ENCODE measurements around the gene WDR91.
"Not testable (repeated sequence)": the region's sequence is repeated elsewhere in the genome, so short reads cannot be mapped to it uniquely, and the experiment has no call there.

WDR91 gene

DNA sequence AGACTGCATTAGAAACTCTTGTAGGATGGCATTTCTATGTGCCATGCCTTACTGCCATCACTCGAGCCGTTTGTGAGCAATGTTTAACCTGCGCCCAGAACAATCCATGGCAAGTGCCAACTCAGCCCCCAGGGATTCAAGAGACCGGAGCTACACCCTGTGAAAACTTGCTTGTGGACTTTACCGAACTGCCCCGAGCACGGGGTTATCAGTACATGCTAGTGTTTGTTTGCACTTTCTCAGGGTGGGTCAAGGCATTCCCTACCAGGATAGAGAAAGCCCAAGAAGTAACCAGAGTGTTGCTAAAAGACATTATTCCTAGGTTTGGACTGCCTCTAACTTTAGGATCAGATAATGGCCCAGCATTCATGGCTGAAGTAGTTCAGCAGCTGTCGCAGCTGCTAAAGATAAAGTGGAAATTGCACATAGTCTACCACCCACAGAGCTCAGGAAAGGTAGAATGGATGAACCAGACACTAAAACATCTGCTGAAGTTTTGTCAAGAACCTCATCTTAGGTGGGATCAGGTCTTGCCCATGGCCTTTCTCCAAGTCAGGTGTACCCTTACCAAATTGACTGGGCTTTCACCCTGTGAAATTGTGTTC is 31.9 kb downstream of the WDR91 start:
- no peak for DNase-seq (ENCODE audit: low spot score)

DNA sequence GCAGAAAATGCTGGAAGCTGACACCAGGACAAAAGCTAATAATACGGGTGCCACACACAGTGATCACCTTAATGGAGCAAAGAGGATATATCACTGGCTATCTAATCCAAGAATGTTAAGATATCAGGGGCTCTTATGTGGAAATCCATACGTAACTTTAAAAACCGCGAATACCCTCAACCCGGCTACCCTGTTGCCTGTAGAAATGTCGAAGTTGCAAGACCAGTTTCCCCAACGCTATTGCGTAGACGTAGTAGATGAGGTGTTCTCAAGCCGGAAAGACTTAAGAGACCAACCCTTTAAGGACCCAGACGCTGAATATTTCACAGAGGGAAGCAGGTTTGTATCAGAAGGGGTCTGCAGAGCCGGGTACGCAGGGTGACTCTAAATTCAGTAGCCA is 33.0 kb downstream of the WDR91 start:
- no peak for DNase-seq (ENCODE audit: low spot score)

DNA sequence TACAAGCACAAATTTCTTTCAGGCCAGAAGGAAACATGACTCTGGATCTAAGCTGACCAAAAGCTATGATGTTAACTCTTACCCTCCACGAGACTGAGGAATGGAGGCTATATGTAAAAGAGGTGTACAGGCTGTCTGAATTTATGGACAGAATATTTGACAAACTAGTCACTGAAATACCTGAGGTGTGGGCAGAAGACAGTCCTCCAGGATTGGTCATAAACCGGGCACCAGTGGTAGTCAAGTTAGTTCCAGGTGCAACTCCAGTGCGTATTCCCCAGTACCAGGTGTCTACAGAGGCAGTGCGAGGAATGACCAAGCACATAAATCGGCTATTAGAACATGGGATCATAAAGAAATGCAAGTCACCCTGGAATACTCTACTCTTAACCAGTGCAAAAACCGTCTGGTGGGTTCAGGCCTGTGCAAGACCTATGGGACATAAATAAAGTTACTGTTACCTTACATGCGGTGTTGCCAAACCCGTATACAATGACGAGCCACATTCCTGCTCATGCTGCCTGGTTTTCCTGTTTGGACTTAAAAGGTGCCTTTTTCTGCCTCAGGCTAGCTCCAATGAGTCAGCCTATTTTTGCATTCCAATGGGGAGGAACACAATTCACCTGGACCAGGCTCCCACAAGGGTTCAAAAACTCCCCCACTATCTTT is 34.2 kb downstream of the WDR91 start:
- DNase-seq (ENCODE audit: low spot score): no peak

DNA sequence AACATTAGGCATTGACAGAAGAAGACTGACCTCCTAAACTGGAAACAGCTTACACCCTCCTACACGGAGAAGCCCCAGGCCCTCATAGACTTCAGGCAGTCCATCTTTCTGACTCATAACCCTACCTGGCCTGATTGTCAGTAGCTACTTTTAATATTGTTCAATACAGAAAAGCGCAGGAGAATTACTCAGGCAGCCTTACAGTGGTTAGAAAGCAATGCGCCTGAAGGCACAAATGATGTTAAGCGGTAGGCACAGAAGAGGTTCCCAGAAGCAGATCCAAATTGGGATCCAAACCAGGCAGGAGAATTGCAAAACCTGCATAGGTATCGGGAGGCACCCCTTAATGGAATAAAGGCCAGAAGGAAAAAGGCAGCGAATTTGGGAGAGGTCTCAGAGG is 35.4 kb downstream of the WDR91 start:
- DNase-seq (ENCODE audit: low spot score): no peak

DNA sequence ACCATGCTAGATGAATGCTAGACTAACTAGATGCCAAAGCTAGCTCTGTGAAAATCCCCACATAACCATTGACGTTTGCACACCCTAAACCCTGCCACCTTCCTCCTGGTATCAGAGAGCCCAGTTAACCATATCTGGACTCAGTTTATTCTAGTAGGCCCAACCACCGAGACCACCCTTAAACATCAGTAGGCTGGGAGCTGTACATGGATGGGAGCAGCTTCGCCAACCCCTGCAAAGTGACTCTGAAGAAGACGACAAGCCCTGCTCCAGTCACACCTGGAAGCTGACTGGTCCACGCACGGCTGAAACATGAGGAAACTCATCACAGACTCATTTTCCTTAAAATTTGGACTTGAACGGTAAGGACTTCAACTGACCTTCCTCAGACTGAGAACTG is 36.4 kb downstream of the WDR91 start:
- DNase-seq (ENCODE audit: low spot score): no peak

DNA sequence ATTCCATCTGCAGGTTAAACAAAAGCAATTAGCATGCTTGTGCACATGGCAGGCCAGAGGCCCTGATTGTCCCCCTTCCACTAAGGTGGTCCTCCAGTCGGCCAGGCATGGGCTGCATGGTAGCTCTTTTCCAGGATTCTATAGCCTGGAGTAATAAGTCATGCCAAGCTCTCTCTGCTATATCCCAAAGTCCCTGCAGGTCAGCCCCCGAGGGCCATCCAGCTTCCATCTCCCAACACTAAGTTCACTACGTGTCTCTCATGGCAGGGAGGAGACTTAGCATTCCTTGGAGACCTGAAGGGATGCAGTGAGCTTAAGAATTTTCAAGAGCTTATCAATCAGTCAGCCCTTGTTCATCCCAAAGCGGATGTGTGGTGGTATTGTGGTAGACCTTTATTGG is 37.4 kb downstream of the WDR91 start:
- DNase-seq (ENCODE audit: low spot score): not testable (repeated sequence)

DNA sequence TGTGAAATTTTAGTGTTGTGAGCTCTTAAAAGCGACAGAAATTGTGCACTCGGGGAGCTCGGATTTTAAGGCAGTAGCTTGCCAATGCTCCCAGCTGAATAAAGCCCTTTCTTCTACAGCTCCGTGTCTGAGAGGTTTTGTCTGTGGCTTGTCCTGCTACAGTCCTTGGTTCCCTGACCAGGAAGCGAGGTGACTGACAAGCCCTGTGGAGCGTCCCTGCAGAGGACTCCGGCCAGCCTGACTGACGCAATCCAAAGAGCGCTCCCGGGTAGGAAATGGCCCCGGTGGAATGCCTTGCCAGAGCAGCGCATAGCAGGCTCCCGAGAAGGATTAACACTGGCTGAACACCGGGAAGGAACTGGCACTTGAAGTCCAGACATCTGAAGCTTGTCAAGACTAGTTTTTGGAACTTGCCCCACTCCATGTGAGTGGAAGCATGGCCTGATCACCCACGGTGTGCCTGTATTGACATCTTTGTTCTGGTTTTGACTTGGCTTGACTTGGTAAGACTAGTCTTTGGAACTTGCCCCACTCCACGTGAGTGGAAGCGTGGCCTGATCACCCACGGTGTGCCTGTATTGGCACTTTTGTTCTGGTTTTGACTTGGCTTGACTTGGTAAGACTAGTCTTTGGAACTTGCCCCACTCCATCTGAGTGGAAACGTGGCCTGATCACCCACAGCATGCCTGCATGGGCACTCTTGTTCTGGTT is 39.6 kb downstream of the WDR91 start:
- DNase-seq (ENCODE audit: low spot score): peak; percentile 32

DNA sequence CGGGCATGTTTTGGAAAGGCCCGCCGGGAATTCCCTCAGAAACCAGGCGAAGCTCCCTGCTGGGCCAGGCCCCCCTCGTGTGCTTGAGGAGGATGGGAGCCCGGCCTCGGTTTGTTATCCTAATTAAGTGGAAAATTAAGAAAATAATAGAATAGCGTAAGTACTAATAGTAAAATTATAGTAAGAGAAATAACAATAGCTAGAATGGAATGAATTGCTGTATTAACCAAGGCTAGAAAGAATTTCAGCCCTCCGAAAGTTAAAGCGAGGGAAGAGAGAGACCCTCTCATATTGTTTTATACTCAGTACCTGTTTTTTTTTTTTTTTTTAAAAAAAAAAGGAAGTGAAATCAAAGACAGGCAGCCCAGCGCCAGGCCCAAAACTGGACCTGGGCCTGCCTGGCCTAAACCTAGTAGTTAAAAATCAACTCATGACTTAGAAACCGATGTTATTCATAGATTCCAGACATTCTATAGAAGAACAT is 40.3 kb downstream of the WDR91 start:
- not testable (repeated sequence) for DNase-seq (ENCODE audit: low spot score)

DNA sequence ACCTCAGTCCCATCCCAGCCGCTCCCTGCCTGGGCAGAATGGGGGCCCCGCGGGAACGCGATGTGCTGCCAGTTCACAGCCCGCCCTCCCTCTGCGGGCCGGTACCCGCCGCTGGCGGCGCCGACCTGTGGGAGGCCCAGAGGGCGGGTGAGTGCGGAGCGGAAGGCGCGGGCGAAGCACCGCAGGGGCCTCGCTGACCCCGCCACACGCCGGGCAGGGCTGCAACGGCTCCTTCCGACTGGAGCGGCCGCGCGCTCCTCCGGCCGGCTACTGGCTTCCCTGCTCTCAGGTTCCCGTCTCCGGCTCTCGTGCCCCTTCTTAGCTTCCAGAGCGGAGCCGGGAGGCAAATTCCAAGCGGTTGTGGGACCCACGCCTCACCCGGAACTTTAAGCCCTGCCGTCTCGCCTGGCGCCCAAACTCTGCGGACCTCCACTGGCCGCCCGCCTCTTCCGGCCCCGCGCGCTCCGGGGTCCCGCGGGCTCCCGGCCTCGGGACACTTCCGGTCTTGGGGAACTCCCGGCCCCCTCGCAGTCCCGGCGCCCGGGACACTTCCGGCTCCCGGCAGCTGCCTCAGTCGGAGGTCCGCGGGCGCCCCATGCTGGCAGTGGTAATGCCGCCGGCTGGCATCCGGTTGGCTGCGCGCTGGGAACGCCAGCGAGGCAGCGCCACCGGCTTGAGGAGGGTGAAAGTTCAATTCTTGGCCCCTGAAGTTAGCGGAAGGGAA is 40.9 kb downstream of the WDR91 start, which contains the start of gene CYREN:
Gene CYREN (minus strand): TSS at position 434 of the 724 bp plus-strand sequence. CDS start 1,785 bp downstream, outside the sequence.
- peak; percentile 96 for DNase-seq (ENCODE audit: low spot score)

DNA sequence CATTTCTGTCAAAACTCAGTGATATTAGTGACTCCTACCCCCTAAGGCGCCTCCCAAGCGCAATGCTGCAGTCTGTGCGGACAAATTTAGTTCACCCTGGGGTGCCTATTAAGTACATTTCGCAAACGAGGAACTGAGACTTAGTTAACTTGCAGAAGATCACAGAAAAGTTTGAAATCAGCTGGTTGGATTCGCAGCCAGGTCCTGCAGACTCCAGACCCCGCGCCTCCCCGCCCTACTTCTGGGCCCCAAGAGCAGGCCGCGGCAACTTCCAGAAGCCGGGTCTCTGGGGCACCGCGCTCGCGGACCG is 41.4 kb downstream of the WDR91 start:
- DNase-seq (ENCODE audit: low spot score): no peak

DNA sequence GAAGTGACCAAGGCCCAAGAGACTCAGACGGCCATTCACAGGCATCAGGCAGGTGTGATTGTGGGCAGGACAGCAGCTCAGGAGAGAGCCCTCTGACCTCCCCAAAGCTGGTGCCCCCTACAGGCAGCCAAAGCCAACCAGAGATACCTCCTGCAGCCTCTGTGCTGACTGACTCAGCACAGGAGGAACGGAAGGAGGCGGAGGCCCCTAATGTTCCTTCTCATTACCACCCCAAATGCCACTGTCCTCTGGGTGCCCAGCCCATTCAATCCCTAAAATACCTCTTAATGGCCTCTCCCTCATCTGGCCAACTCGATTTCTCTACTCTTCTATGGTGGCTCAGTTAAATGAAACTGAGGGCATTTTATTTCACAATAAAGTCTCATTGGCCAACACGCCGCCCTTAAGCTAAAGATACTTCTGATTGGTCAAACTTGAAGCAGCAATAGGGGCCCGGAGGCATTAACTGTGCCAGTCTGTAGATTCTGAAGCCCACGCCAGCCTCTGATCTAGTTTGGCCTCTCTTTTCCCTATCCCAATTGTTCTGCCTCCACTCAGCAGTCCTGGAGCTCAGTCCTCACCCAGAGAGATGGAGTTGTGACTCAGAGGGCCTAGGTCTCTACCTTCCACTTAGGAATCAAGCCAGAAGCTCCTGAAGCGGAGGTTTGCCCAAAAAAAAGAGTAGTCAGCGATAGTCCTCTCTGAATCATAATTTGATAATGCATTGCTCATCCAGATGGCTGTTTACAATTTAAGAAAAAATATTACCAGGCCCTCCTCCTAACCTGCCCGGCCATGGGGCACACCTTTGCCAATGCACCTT is 42.0 kb downstream of the WDR91 start:
- DNase-seq (ENCODE audit: low spot score): no peak

DNA sequence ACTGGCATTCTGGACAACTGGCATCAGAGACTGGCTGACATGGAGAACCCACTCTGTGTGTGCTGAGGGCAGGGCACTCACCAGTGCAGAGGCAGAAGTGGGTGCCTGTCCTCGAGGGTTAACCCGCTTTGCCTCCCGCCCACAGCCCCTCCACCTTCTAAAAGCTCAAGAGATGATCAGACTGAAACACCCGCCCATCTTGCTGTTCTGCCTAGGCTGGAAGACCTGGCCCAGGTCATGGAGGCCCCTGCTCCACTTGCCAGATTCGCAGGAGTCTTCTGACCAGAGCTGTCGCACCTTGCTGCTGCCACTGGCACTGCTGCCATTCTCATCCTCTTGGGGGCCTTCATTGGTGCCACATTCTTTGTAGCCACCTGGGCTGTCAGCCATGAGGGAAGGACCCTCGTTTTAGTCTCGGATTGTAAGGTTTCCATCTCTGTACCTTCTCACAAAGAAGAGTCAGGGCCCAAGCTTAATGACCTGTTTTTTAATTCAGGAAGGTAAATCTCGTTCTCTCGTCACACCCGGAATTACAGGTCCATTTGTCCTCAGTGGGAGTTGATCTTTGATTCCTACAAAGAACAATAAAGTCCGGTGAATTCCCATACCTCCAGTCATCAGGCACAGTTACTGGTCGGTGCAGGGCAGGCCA is 42.7 kb downstream of the WDR91 start:
- no peak for DNase-seq (ENCODE audit: low spot score)

DNA sequence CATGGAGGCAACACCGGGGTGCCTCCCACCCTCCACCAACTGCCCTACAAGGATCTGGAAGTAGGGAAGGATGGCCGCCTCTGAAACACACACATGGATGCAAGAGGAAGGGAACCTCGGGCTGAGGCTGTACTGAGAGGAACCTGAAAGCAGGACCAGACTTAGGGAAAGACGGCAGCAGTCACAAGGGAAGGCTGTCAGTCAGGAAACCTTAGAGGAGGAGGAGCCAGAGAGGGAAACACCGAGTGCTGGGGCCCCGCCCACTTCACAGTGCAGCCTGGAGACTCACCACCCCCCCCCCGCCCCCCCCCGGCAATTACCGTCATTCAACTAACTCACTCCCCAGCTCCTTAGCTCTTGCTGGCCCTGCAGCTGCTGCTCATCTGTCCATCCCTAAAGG is 43.3 kb downstream of the WDR91 start:
- no peak for DNase-seq (ENCODE audit: low spot score)

DNA sequence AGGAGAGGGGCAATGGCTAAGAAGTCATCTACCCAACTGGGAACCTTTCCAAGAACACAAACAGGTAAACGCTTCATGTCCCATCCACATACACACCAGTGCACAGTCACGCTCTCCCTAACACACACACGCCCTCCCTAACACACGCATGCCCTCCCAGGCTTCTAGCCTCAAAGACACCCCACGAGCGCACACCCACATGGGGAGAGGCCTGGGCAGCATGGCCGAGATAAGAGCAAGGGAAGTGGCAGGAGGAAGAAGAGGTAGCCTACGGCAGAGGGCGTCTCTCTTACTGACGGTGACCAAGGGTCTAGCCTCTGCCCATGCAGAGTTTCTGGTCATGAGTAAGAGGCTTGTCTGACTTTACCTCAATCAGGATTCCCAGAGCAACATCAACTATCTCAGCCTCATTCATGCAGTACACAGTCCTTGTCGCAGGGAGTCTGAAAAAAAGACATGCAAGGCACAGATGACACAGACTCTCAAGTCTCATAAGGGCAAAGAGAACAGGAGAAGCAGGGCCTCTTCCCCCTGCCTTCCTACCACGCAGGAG is 43.9 kb downstream of the WDR91 start:
- DNase-seq (ENCODE audit: low spot score): no peak

DNA sequence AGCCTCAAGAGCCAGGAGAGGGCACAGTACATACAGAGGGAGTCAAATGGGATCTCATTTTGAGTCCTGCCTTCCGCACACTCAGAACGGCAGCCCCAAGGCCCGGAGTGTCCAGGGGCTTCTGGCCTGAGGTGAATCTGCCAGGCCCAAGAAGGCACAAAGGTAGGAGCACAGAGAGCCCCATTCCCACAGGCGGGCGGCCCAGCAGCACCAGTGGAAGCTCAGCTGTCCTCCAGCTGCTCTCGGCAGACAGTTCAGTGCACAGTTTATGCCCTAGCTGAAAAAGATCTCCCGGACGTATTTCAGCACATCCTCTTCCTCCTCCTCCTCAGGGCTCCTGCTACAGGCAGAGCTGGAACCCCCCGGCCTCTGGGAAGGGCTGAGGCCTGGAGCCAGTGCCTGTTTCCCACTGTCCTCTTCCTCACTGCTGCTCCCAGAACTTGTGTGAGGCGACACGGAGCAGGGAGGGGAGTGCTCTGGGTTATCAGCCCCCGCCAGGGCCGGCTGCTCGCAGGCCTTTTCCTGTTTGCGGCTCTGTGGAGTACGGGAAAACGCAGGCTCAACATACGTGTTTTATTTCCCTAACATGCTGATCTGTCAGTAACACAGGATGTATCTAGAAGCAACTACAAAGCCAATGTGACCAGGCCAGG is 44.9 kb downstream of the WDR91 start:
- DNase-seq (ENCODE audit: low spot score): no peak

DNA sequence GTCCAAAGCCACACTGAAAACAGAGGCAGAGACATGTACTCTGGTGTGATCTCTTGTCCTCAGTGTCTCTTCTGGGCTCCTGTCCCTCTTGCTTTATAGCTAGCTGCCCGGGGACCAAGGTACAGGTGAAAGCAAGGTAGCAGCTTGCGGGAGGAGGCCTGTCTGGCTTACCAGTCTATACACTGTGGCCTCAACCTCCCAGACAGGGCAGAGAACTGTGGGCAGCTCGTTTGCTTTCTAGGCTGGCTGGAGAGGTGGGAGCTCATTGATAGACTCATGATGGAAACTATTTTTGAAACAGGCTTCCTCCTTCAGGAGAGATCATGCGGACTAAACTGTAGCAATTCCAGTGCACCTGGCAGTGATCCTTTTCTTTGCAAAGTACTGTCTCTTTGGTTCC is 45.5 kb downstream of the WDR91 start:
- DNase-seq (ENCODE audit: low spot score): no peak

DNA sequence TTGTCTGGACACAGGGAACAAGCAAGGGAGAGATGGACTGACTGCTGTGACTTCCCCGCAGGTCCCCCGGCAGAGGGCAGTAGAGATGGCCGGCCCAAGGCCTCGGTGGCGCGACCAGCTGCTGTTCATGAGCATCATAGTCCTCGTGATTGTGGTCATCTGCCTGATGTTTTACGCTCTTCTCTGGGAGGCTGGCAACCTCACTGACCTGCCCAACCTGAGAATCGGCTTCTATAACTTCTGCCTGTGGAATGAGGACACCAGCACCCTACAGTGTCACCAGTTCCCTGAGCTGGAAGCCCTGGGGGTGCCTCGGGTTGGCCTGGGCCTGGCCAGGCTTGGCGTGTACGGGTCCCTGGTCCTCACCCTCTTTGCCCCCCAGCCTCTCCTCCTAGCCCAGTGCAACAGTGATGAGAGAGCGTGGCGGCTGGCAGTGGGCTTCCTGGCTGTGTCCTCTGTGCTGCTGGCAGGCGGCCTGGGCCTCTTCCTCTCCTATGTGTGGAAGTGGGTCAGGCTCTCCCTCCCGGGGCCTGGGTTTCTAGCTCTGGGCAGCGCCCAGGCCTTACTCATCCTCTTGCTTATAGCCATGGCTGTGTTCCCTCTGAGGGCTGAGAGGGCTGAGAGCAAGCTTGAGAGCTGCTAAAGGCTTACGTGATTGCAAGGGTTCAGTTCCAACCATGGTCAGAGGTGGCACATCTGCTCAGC is 46.8 kb downstream of the WDR91 start:
- no peak for DNase-seq (ENCODE audit: low spot score)

DNA sequence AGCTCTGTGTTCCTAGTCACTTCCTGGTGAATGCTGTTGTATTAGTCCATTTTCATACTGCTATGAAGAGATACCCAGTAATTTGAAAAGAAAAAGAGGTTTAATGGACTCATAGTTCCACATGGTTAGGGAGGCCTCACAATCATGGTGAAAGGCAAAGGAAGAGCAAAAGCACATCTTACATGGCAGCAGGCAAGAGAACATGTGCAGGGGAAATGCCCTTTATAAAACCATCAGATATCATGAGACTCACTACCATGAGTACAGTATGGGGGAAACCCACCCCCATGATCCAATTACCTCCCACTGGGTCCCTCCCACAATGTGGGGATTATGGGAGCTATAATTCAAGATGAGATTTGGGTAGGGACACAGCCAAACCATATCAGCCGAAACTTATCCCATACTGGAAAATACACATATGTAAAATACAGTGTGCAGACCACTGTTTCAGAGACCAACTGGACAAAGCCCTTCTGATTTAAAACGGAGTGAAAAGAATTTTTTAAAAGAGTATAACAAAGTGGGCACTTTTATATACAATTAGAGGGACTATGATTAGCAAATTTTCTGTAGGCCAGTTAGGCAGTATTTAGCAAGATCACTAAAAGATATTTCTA is 48.8 kb downstream of the WDR91 start:
- DNase-seq (ENCODE audit: low spot score): no peak

DNA sequence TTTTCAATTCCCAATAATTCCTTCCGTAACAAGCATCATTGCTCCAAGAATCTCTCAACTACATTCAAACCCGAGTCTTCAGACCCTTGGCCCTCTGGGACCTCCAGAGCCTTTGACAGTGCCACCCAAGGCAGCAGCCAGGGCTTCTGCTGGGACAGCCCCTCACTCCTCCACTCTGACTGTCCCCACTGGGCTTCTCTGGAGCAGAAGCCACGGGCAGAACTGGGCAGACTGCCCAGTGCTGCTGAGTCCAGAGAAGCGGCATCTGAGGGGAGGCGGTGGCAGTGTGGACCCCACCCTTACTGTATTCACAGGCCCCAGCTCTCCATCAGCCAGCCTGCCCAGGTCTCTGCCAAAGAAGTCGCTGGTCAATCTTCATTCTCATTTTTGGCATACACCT is 49.7 kb downstream of the WDR91 start:
- DNase-seq (ENCODE audit: low spot score): no peak
